Prostate gland (tissue), 2 donors: Measurements from ENCODE around the gene AADACL4. TPM values are rescaled to one million over a fixed set of nuclear protein-coding genes. Genes with fewer than 3 reads are reported as not detected.

ENCODE experiments used
- DNase-seq: peaks from one replicate; pipeline ENCODE4 v3.0.0-alpha.2; 2019; ENCODE audit warnings: low spot score
- H3K27ac ChIP-seq, 2 donors: fragments of 200-600 bp; sonication (generic); 2 replicates each; pipeline ENCODE4 v1.5.1; 2017 to 2019
- H3K27me3 ChIP-seq: fragments of 200-600 bp; sonication (generic); replicated peaks from 2 replicates; pipeline ENCODE4 v1.5.1; 2019; ENCODE audit not compliant: insufficient read depth
- H3K36me3 ChIP-seq, 2 donors: fragments of 200-600 bp; sonication (generic); 1 replicate in 1 of 2; 2 replicates in 1 of 2; pipeline versions ENCODE4 v1.5.1 to v1.8.1; 2017 to 2019
- H3K4me1 ChIP-seq: fragments of 200-600 bp; sonication (generic); replicated peaks from 2 replicates; pipeline ENCODE4 v1.5.1; 2019
- H3K4me3 ChIP-seq, 2 donors: fragments of 200-600 bp; sonication (generic); 2 replicates each; pipeline ENCODE4 v1.5.1; 2017 to 2019
- H3K9me3 ChIP-seq: fragments of 200-600 bp; sonication (generic); 2 replicates; pipeline ENCODE4 v1.5.1; 2017
- CTCF ChIP-seq, 4 experiments: fragments of 200-600 bp in 2 of 4; fragments of 450-650 bp in 2 of 4; sonication (generic) in 2 of 4; IDR thresholded peaks; 1 replicate in 3 of 4; 2 replicates in 1 of 4; pipeline ENCODE4 v1.5.1; 2016 to 2019; ENCODE audit warnings: antibody characterized with exemption in 4 of 4, mild to moderate bottlenecking in 2 of 4, moderate library complexity in 2 of 4
- POLR2A ChIP-seq: fragments of 450-650 bp; IDR thresholded peaks from one replicate; pipeline ENCODE4 v1.6.1; 2016; ENCODE audit warnings: antibody characterized with exemption, mild to moderate bottlenecking
- POLR2AphosphoS5 ChIP-seq: sonication (generic); formaldehyde crosslinking; IDR thresholded peaks from one replicate; pipeline ENCODE4 v1.6.1; 2017; ENCODE audit warnings: antibody characterized with exemption
- WGBS: methylation state at CpG from one replicate; pipeline ENCODE4 v1.1.5; 2018; 5-methylcytosine and 5-hydroxymethylcytosine counted together
- intact Hi-C: fragments of 100-400 bp; cut with DNase I; formaldehyde crosslinking; loops from one replicate; pipeline ENCODE4 v1.14.2; 2022
- total RNA-seq, 2 donors: library from RNA; depleted of rRNA; stranded (reverse); fragments of >200 nt; gene quantifications; one replicate each; pipeline ENCODE4 v1.1.0, GENCODE V29; 2016

The AADACL4 gene
- total RNA-seq, 2 donors from 2014 or later, result not detected

GRCh38 chr1:12636098-12636950, 7.6 kb upstream of the AADACL4 start:
- Histone ChIP-seq H3K4me1 (no peaks in the 10 kb centered on the region), H3K4me3 (no peak overlapping the region), H3K27me3 (no peaks in the 10 kb centered on the region), H3K9me3 (no peaks in the 10 kb centered on the region), H3K36me3 (no peaks in the 10 kb centered on the region), H3K27ac (no peak overlapping the region)
- intact Hi-C loops, result no loop called here
- whole genome bisulfite sequencing, result 87% methylated on average over 15 of the region's 15 CpGs
- TF ChIP-seq POLR2A, result no peak
- no peak for TF ChIP-seq POLR2AphosphoS5
- TF ChIP-seq CTCF (IDR thresholded peaks at IDR 0.05), result no peak
- no peak for DNase-seq

- TF ChIP-seq CTCF (IDR thresholded peaks at IDR 0.05) (no peak), POLR2AphosphoS5 (no peak), POLR2A (no peak)
- 91% methylated on average over 8 of the region's 8 CpGs for WGBS
Observed at GRCh38 chr1:12637693-12638092, 6.2 kb upstream of the AADACL4 start.

GRCh38 chr1:12640237-12640957, 3.5 kb upstream of the AADACL4 start:
- WGBS, result 86% methylated on average over 7 of the region's 7 CpGs
- no peak overlapping the region for H3K4me3 ChIP-seq
- intact Hi-C loops, result no loop called here
- DNase-seq, result no peak
- H3K27ac ChIP-seq, result no peak overlapping the region
- no peak for TF ChIP-seq POLR2AphosphoS5
- no peak for TF ChIP-seq CTCF (IDR thresholded peaks at IDR 0.05)
- TF ChIP-seq POLR2A, result no peak
- no peaks in the 10 kb centered on the region for H3K9me3 ChIP-seq
- no peaks in the 10 kb centered on the region for H3K4me1 ChIP-seq
- no peaks in the 10 kb centered on the region for H3K27me3 ChIP-seq
- H3K36me3 ChIP-seq, result no peaks in the 10 kb centered on the region

More at GRCh38 chr1:12637693-12638092, 6.2 kb upstream of the AADACL4 start:
- no peaks in the 10 kb centered on the region for H3K9me3 ChIP-seq
- H3K27me3 ChIP-seq, result no peaks in the 10 kb centered on the region
- no peak overlapping the region for H3K4me3 ChIP-seq
- DNase-seq, result no peak
- intact Hi-C loops, result no loop called here
- H3K27ac ChIP-seq, result no peak overlapping the region
- H3K36me3 ChIP-seq, result no peaks in the 10 kb centered on the region
- no peaks in the 10 kb centered on the region for H3K4me1 ChIP-seq

- H3K36me3 ChIP-seq, result no peaks in the 10 kb centered on the region
- no peak overlapping the region for H3K4me3 ChIP-seq
- H3K9me3 ChIP-seq, result no peaks in the 10 kb centered on the region
- intact Hi-C loops, result no loop called here
- DNase-seq, result no peak
- H3K27me3 ChIP-seq, result no peaks in the 10 kb centered on the region
- H3K4me1 ChIP-seq, result no peaks in the 10 kb centered on the region
- no peak overlapping the region for H3K27ac ChIP-seq
- TF ChIP-seq CTCF (IDR thresholded peaks at IDR 0.05), result no peak
- no peak for TF ChIP-seq POLR2A
- TF ChIP-seq POLR2AphosphoS5, result no peak
Observed at GRCh38 chr1:12640958-12641272, 3.0 kb upstream of the AADACL4 start.
